Activated CD8-positive, alpha-beta memory T cell treated with anti-CD3 and anti-CD28 coated beads for 36 hours (primary cell): Measurements from ENCODE around the gene FNDC11. TPM values are rescaled to one million over a fixed set of nuclear protein-coding genes. Genes with fewer than 3 reads are reported as not detected.

ENCODE experiments used
- CTCF ChIA-PET: fragments of 350-600 bp; sonication (Branson Sonifier 250); formaldehyde crosslinking; loops from one replicate; lab custom pipeline; 2021; ENCODE audit warnings: antibody characterized with exemption; lab: Charles Lee
- POLR2A ChIA-PET: fragments of 350-600 bp; sonication (Branson Sonifier 250); formaldehyde crosslinking; loops from one replicate; lab custom pipeline; 2021; ENCODE audit warnings: antibody characterized with exemption; lab: Charles Lee
- total RNA-seq, 2 experiments: library from RNA; stranded (reverse); gene quantifications; one replicate each; pipeline ENCODE4 v1.2.3, GENCODE V29; 2021

The FNDC11 gene
- total RNA-seq, 2 experiments from 2014 or later: 0.08 to 0.19 TPM

GRCh38 chr20:63536241-63536977 lies 17.6 kb upstream of the FNDC11 start:
- POLR2A ChIA-PET: interaction anchor here (1.6 to 2.8 kb wide), 2 partner anchors 14 to 122 kb away, joined by 6 to 31 read pairs; partner anchors contain the start of genes PPDPF and RTEL1
- CTCF ChIA-PET: interaction anchor here (1.1 to 2.9 kb wide), 9 partner anchors 14 to 437 kb away, joined by 3 to 32 read pairs (median 8); partner anchors contain the start of genes HELZ2, PPDPF, RTEL1 and UCKL1

DNA sequence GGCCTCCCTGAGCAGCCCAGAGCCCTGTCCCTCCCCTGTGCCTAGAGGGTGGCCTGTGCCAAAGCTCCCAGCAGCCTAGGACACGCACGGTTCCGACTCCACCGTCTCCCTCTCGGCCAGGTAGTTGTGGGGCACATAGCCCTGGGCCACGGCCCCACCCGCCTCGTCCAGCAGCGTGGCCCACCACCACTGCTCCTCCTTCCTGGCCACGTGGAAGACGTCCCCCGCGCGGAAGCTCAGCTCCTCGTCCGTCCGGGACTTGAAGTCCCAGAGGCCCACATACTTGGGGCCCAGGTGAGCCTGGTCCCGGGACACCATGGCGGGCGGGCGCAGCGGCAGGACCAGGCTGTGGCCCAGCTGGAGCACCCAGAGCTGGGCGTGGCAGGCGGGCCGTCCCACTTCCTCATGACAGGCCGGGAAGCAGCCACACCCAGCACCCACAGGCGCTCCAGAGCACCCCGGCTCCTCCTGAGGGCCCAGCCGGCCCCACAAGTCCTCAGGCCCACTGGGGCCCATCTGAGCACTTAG lies 16.9 kb upstream of the FNDC11 start, which contains the start of gene PTK6:
PTK6 (minus strand) TSS at position 380 of the 528 bp plus-strand sequence; CDS start at position 318, 62 bp downstream.
- ChIA-PET CTCF (interaction anchor here (0.6 to 2.9 kb wide), 37 partner anchors 9 to 715 kb away, joined by 3 to 32 read pairs (median 3); partner anchors contain the start of genes ARFRP1, FNDC11, HELZ2 and LIME1), POLR2A (interaction anchor here (0.8 to 2.8 kb wide), 7 partner anchors 15 to 327 kb away, joined by 3 to 31 read pairs (median 4); partner anchors contain the start of genes ARFRP1, PPDPF, RTEL1 and ZGPAT)

- ChIA-PET POLR2A (interaction anchor here (0.7 to 2.8 kb wide), 10 partner anchors 8 to 327 kb away, joined by 3 to 31 read pairs (median 4); partner anchors contain the start of genes ARFRP1, HELZ2, PPDPF and RTEL1), CTCF (interaction anchor here (0.6 to 2.9 kb wide), 41 partner anchors 9 to 715 kb away, joined by 3 to 32 read pairs (median 3); partner anchors contain the start of genes ARFRP1, FNDC11, HELZ2 and LIME1)
These were observed 16.3 kb upstream of the FNDC11 start for GRCh38 chr20:63537525-63538203.

GRCh38 chr20:63538204-63539091 lies 15.5 kb upstream of the FNDC11 start:
- POLR2A ChIA-PET: interaction anchor here (0.7 to 2.8 kb wide), 10 partner anchors 9 to 326 kb away, joined by 3 to 31 read pairs (median 4); partner anchors contain the start of genes ARFRP1, HELZ2, PPDPF and RTEL1
- CTCF ChIA-PET: interaction anchor here (0.6 to 2.9 kb wide), 33 partner anchors 8 to 564 kb away, joined by 3 to 32 read pairs (median 4); partner anchors contain the start of genes ARFRP1, FNDC11, HELZ2 and LIME1

DNA sequence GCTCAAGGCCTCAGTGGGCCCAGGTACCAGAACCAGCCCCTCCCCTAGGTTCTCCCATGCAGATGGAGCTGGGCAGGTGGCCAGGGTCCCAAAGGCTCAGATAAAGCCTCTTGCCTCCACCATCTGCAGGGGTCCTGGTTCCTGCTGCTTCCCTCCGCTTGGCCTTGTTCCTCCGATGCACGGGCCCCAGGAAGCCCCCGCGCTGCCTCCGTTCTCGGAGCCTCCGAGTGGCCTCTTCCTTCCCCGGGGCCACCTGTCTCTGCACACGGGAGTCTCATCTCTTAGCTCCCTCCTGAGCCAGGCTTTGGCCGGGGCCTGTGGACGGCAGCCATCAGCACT lies 14.9 kb upstream of the FNDC11 start:
- ChIA-PET POLR2A (interaction anchor here (1.9 kb wide), 1 partner anchor 14 kb away, joined by 7 read pairs; no protein-coding TSS in a partner anchor), CTCF (interaction anchor here (1.3 to 2.5 kb wide), 8 partner anchors 17 to 326 kb away, joined by 3 to 14 read pairs (median 5); partner anchors contain the start of gene TPD52L2)

- POLR2A ChIA-PET: no interaction called here
- CTCF ChIA-PET: interaction anchor here (0.8 to 1.6 kb wide), 5 partner anchors 16 to 324 kb away, joined by 3 to 5 read pairs (median 3); no protein-coding TSS in a partner anchor
These were observed 14.3 kb upstream of the FNDC11 start for GRCh38 chr20:63539441-63540370.

DNA sequence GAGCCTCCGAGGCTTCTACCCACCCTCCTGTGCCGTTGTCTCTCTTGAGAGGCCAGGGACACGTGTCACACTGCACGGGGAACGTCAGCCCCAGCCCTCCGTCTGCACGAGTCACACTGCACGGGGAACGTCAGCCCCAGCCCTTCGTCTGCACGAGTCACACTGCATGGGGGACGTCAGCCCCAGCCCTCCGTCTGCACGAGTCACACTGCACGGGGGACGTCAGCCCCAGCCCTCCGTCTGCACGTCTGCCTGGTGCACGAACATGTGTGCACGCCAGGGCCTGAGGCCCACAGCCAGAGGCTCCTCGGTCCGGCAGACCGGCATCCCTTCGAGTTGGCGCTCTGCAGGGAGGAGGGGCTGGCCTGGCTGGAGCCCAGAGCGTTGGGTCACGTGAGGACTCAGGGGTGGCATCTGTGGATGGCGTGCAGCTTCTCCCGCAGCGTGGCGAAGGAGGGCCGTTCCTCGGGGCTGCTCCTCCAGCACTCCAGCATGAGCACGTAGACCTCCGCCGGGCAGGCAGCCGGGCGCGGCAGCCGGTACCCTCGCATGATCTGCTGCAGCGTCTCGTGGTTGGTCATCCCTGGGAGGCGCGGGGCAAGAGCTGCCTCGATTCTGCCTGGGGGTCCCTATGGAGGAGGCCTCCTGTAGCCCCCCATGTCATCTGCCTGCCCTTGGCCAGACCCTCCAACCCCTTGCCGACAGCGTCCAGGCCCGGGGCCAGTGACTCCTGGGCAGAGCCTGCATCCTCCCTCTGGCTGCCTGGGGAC lies 13.4 kb upstream of the FNDC11 start:
- ChIA-PET POLR2A (no interaction called here), CTCF (interaction anchor here (0.6 to 1.2 kb wide), 3 partner anchors 92 to 323 kb away, joined by 3 read pairs; no protein-coding TSS in a partner anchor)

DNA sequence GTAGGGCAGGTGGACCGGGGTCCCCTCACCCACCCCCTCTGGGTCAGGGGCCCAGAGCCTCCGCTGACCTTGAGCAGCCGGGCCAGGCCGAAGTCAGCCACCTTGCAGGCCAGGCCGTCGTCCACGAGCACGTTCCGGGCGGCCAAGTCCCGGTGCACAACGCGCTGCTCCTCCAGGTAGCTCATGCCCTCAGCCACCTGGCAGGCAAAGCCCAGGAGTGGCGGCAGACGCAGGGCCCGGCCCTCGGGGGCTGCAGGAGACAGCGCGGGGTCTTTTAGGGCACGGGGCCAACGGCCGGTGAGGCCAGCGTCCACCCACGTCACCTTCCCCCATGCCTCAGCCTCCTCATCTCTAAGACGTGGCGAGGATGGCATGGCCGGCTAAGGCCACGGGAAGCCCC lies 12.6 kb upstream of the FNDC11 start:
- POLR2A ChIA-PET: no interaction called here
- CTCF ChIA-PET: interaction anchor here (0.6 kb wide), 1 partner anchor 91 kb away, joined by 3 read pairs; no protein-coding TSS in a partner anchor

- ChIA-PET CTCF (no interaction called here), POLR2A (no interaction called here)
These were observed 11.9 kb upstream of the FNDC11 start for GRCh38 chr20:63542031-63542559.

- CTCF ChIA-PET: no interaction called here
These were observed 11.3 kb upstream of the FNDC11 start for GRCh38 chr20:63542696-63543095.

GRCh38 chr20:63543131-63543530 lies 10.8 kb upstream of the FNDC11 start:
- ChIA-PET CTCF (no interaction called here), POLR2A (no interaction called here)

More at GRCh38 chr20:63542696-63543095, 11.3 kb upstream of the FNDC11 start:
- POLR2A ChIA-PET: no interaction called here

- POLR2A ChIA-PET: interaction anchor here (0.6 kb wide), 1 partner anchor 82 kb away, joined by 7 read pairs; no protein-coding TSS in a partner anchor
- CTCF ChIA-PET: interaction anchor here (1.0 kb wide), 1 partner anchor 47 kb away, joined by 3 read pairs; no protein-coding TSS in a partner anchor
These were observed 10.2 kb upstream of the FNDC11 start for GRCh38 chr20:63543733-63544132.

GRCh38 chr20:63544241-63544957 lies 9.6 kb upstream of the FNDC11 start:
- ChIA-PET CTCF (interaction anchor here (1.0 kb wide), 1 partner anchor 48 kb away, joined by 3 read pairs; no protein-coding TSS in a partner anchor), POLR2A (no interaction called here)

GRCh38 chr20:63544958-63545516 lies 8.9 kb upstream of the FNDC11 start:
- ChIA-PET POLR2A (interaction anchor here (1.0 kb wide), 1 partner anchor 193 kb away, joined by 3 read pairs; no protein-coding TSS in a partner anchor), CTCF (no interaction called here)
